Muscle layer of duodenum (tissue), 2 donors: Measurements from ENCODE around the gene A4GALT.

Experiments
- H3K27ac ChIP-seq: one replicate; pipeline ENCODE4 v1.7.0; 2013; ENCODE audit warnings: mild to moderate bottlenecking, low read length
- H3K27me3 ChIP-seq: one replicate; pipeline ENCODE4 v1.7.0; 2013; ENCODE audit warnings: low read depth, mild to moderate bottlenecking, control low read depth, low read length
- H3K36me3 ChIP-seq, 2 donors: one replicate each; pipeline ENCODE4 v1.7.0; 2013; ENCODE audit warnings: low read length in 2 of 2, control low read depth in 1 of 2, mild to moderate bottlenecking in 1 of 2; ENCODE audit not compliant: insufficient read depth in 2 of 2, control insufficient read depth in 1 of 2
- H3K4me1 ChIP-seq, 2 donors: one replicate each; pipeline ENCODE4 v1.7.0; 2013; ENCODE audit warnings: low read length in 2 of 2, mild to moderate bottlenecking in 2 of 2, control low read depth in 1 of 2, moderate library complexity in 1 of 2; ENCODE audit not compliant: insufficient read depth in 2 of 2, control insufficient read depth in 1 of 2
- H3K4me3 ChIP-seq, 2 donors: one replicate each; pipeline ENCODE4 v1.7.0; 2013; ENCODE audit warnings: low read length in 2 of 2, low read depth in 1 of 2, mild to moderate bottlenecking in 1 of 2
- H3K9me3 ChIP-seq, 2 donors: one replicate each; pipeline ENCODE4 v1.7.0; 2013; ENCODE audit warnings: low read length in 2 of 2, control low read depth in 1 of 2, mild to moderate bottlenecking in 1 of 2; ENCODE audit not compliant: control insufficient read depth in 1 of 2
- donor health status: healthy.

Gene A4GALT

GRCh38 chr22:42699976-42700352 is 20.7 kb downstream of the A4GALT start:
- Histone ChIP-seq H3K27ac (no peak overlapping the region), H3K9me3 (no peaks in the 10 kb centered on the region), H3K36me3 (peaks cover 0 to 4% of the 10 kb centered on the region in 2 donors), H3K4me3 (no peak overlapping the region), H3K27me3 (no peaks in the 10 kb centered on the region), H3K4me1 (peaks cover 0 to 21% of the 10 kb centered on the region in 2 donors)

- no peak overlapping the region for H3K4me3 ChIP-seq
- peaks cover 0 to 5% of the 10 kb centered on the region in 2 donors for H3K36me3 ChIP-seq
- no peaks in the 10 kb centered on the region for H3K27me3 ChIP-seq
- no peaks in the 10 kb centered on the region for H3K9me3 ChIP-seq
- peaks cover 0 to 21% of the 10 kb centered on the region in 2 donors for H3K4me1 ChIP-seq
- H3K27ac ChIP-seq, result no peak overlapping the region
Observed at GRCh38 chr22:42699281-42699975, 21.2 kb downstream of the A4GALT start.

GRCh38 chr22:42697542-42698013 is 23.1 kb downstream of the A4GALT start:
- peak overlapping the region; percentile 79 for H3K27ac ChIP-seq
- H3K36me3 ChIP-seq, result peaks cover 0 to 19% of the 10 kb centered on the region in 2 donors
- no peak overlapping the region for H3K4me3 ChIP-seq
- H3K27me3 ChIP-seq, result no peaks in the 10 kb centered on the region
- H3K4me1 ChIP-seq, result peaks cover 0 to 21% of the 10 kb centered on the region in 2 donors
- no peaks in the 10 kb centered on the region for H3K9me3 ChIP-seq

GRCh38 chr22:42696331-42696967 is 24.2 kb downstream of the A4GALT start:
- Histone ChIP-seq H3K36me3 (peaks cover 0 to 19% of the 10 kb centered on the region in 2 donors), H3K9me3 (no peaks in the 10 kb centered on the region), H3K4me3 (no peak overlapping the region), H3K27me3 (no peaks in the 10 kb centered on the region), H3K4me1 (peaks cover 0 to 18% of the 10 kb centered on the region in 2 donors), H3K27ac (peak overlapping the region; percentile 79)

GRCh38 chr22:42695294-42695693 is 25.4 kb downstream of the A4GALT start:
- Histone ChIP-seq H3K27ac (no peak overlapping the region), H3K36me3 (peaks cover 0 to 19% of the 10 kb centered on the region in 2 donors), H3K4me1 (peaks cover 0 to 15% of the 10 kb centered on the region in 2 donors), H3K27me3 (no peaks in the 10 kb centered on the region), H3K9me3 (no peaks in the 10 kb centered on the region), H3K4me3 (no peak overlapping the region)

GRCh38 chr22:42693763-42694683 is 26.6 kb downstream of the A4GALT start:
- no peak overlapping the region for H3K27ac ChIP-seq
- H3K4me1 ChIP-seq, result peaks cover 3 to 9% of the 10 kb centered on the region in 2 donors
- H3K4me3 ChIP-seq, result no peak overlapping the region
- no peaks in the 10 kb centered on the region for H3K9me3 ChIP-seq
- H3K36me3 ChIP-seq, result peaks cover 0 to 19% of the 10 kb centered on the region in 2 donors
- no peaks in the 10 kb centered on the region for H3K27me3 ChIP-seq

GRCh38 chr22:42693055-42693762 is 27.5 kb downstream of the A4GALT start:
- no peaks in the 10 kb centered on the region for H3K9me3 ChIP-seq
- no peak overlapping the region for H3K27ac ChIP-seq
- no peak overlapping the region for H3K4me3 ChIP-seq
- H3K27me3 ChIP-seq, result no peaks in the 10 kb centered on the region
- peaks cover 0 to 19% of the 10 kb centered on the region in 2 donors for H3K36me3 ChIP-seq
- peaks cover 7 to 13% of the 10 kb centered on the region in 2 donors for H3K4me1 ChIP-seq

GRCh38 chr22:42692239-42693054 is 28.2 kb downstream of the A4GALT start:
- no peaks in the 10 kb centered on the region for H3K9me3 ChIP-seq
- peaks cover 7 to 21% of the 10 kb centered on the region in 2 donors for H3K4me1 ChIP-seq
- H3K36me3 ChIP-seq, result peaks cover 0 to 19% of the 10 kb centered on the region in 2 donors
- no peak overlapping the region for H3K27ac ChIP-seq
- H3K27me3 ChIP-seq, result no peaks in the 10 kb centered on the region
- H3K4me3 ChIP-seq, result no peak overlapping the region

GRCh38 chr22:42691440-42691839 is 29.2 kb downstream of the A4GALT start:
- peaks cover 9 to 24% of the 10 kb centered on the region in 2 donors for H3K4me1 ChIP-seq
- no peaks in the 10 kb centered on the region for H3K27me3 ChIP-seq
- H3K36me3 ChIP-seq, result peaks cover 0 to 19% of the 10 kb centered on the region in 2 donors
- H3K27ac ChIP-seq, result no peak overlapping the region
- no peak overlapping the region for H3K4me3 ChIP-seq
- H3K9me3 ChIP-seq, result no peaks in the 10 kb centered on the region
